HCT116 (cell line): ENCODE results near the gene KCND1. TPM values are rescaled to one million over a fixed set of nuclear protein-coding genes. Genes with fewer than 3 reads are reported as not detected.
"Not testable (repeated sequence)": the region's sequence is repeated elsewhere in the genome, so short reads cannot be mapped to it uniquely, and the experiment has no call there.

ENCODE experiments used
- ATAC-seq: fragments of 200-7000 bp; cut with Tn5 transposase; 2 replicates; pipeline ENCODE4 v1.9.1; 2020; ENCODE audit warnings: mild to moderate bottlenecking, moderate library complexity
- BruUV-seq: library from RNA; stranded (reverse); fragments of 400-500 nt; replicated peaks from 2 replicates; lab custom pipeline; 2021; lab: Mats Ljungman, UMichigan
- CTCF ChIA-PET: fragments of 300-600 bp; sonication (Branson Sonifier 250); formaldehyde crosslinking; loops from one replicate; lab custom pipeline; 2021; ENCODE audit warnings: antibody characterized with exemption; lab: Charles Lee
- POLR2A ChIA-PET: fragments of 300-600, 350-600 bp; sonication (Branson Sonifier 250); formaldehyde crosslinking; loops from one replicate; lab custom pipeline; 2021; ENCODE audit warnings: antibody characterized with exemption; lab: Charles Lee
- RAD21 ChIA-PET, 2 experiments: fragments of 300-600 bp; sonication (Branson Sonifier 250); formaldehyde crosslinking; loops; one replicate each; lab custom pipeline; 2023; ENCODE audit warnings: low total read pairs in 2 of 2; ENCODE audit not compliant: uncharacterized antibody in 2 of 2, unreplicated experiment in 2 of 2, low non-redundant PET in 1 of 2; lab: Charles Lee
- DNase-seq: peaks from one replicate; pipeline ENCODE4 v3.0.0-alpha.2; 2010; ENCODE audit warnings: low read depth, low spot score
- H2AFZ ChIP-seq: fragments of 200-600 bp; shearing (Covaris generic), sonication (generic); 2 replicates; pipeline ENCODE4 v1.6.1; 2017; ENCODE audit warnings: low read depth, mixed run types, mixed read lengths, antibody characterized with exemption, low read length; ENCODE audit not compliant: poor library complexity, severe bottlenecking
- H3K27ac ChIP-seq: 2 replicates; pipeline ENCODE4 v1.5.1; 2012; ENCODE audit warnings: low read depth, low read length
- H3K27me3 ChIP-seq: fragments of 200-600 bp; sonication (generic); 2 replicates; pipeline ENCODE4 v1.6.1; 2016; ENCODE audit warnings: mixed run types, low read length, mixed read lengths; ENCODE audit not compliant: insufficient read depth
- H3K36me3 ChIP-seq, 2 experiments: fragments of 200-500 bp in 1 of 2; fragments of 200-600 bp in 1 of 2; sonication (Bioruptor generic) in 1 of 2; sonication (generic) in 1 of 2; 2 replicates each; pipeline versions ENCODE4 v1.5.1 to v1.6.1; 2014 to 2016; ENCODE audit warnings: low read length in 2 of 2, inconsistent platforms in 1 of 2, mixed read lengths in 1 of 2, mixed run types in 1 of 2; ENCODE audit not compliant: insufficient read depth in 2 of 2, control insufficient read depth in 1 of 2
- H3K4me1 ChIP-seq, 2 experiments: fragments of 200-600 bp in 1 of 2; sonication (generic) in 1 of 2; 2 replicates each; pipeline versions ENCODE4 v1.5.1 to v1.6.1; 2012 to 2017; ENCODE audit warnings: low read length in 2 of 2, inconsistent platforms in 1 of 2, mild to moderate bottlenecking in 1 of 2, mixed read lengths in 1 of 2, mixed run types in 1 of 2, moderate library complexity in 1 of 2; ENCODE audit not compliant: insufficient read depth in 2 of 2, control insufficient read depth in 1 of 2
- H3K4me2 ChIP-seq: fragments of 200-600 bp; sonication (generic); 2 replicates; pipeline ENCODE4 v1.6.1; 2017; ENCODE audit warnings: mixed run types, low read length, mixed read lengths
- H3K4me3 ChIP-seq, 2 experiments: fragments of 200-600 bp in 1 of 2; sonication (generic) in 1 of 2; replicated peaks in 1 of 2; 2 replicates each; pipeline ENCODE4 v1.5.1; 2011 to 2016; ENCODE audit warnings: low read length in 2 of 2, control low read depth in 1 of 2, low read depth in 1 of 2, mild to moderate bottlenecking in 1 of 2, mixed read lengths in 1 of 2, mixed run types in 1 of 2
- H3K79me2 ChIP-seq: fragments of 200-600 bp; sonication (generic); 2 replicates; pipeline ENCODE4 v1.6.1; 2017; ENCODE audit warnings: mild to moderate bottlenecking, mixed run types, low read length, moderate library complexity, mixed read lengths; ENCODE audit not compliant: insufficient read depth
- H3K9ac ChIP-seq: fragments of 200-600 bp; sonication (generic); 2 replicates; pipeline ENCODE4 v1.6.1; 2016; ENCODE audit warnings: low read length, mixed read lengths
- H3K9me2 ChIP-seq: fragments of 200-600 bp; sonication (generic), shearing (Covaris generic); 2 replicates; pipeline ENCODE4 v1.6.1; 2017; ENCODE audit warnings: mixed run types, mild to moderate bottlenecking, moderate library complexity; ENCODE audit not compliant: insufficient read depth
- H3K9me3 ChIP-seq, 2 experiments: fragments of 200-500 bp in 1 of 2; fragments of 200-600 bp in 1 of 2; sonication (Bioruptor generic) in 1 of 2; sonication (generic) in 1 of 2; 2 replicates each; pipeline ENCODE4 v1.6.1; 2014 to 2017; ENCODE audit warnings: low read length in 2 of 2, mixed read lengths in 2 of 2, inconsistent platforms in 1 of 2, low read depth in 1 of 2, mild to moderate bottlenecking in 1 of 2, mixed run types in 1 of 2, moderate library complexity in 1 of 2; ENCODE audit not compliant: control insufficient read depth in 1 of 2, insufficient read depth in 1 of 2
- H4K20me1 ChIP-seq: fragments of 200-600 bp; sonication (generic), shearing (Covaris generic); 2 replicates; pipeline ENCODE4 v1.6.1; 2017; ENCODE audit warnings: mixed run types, mild to moderate bottlenecking, moderate library complexity; ENCODE audit not compliant: insufficient read depth
- EGR1 ChIP-seq: IDR thresholded peaks from 2 replicates; pipeline ENCODE4 v1.6.1; 2012; ENCODE audit warnings: low read depth
- POLR2AphosphoS5 ChIP-seq: IDR thresholded peaks from 2 replicates; pipeline ENCODE4 v1.6.1; 2011; ENCODE audit warnings: mild to moderate bottlenecking, low read depth, low read length, moderate library complexity
- RAD21 ChIP-seq: IDR thresholded peaks from 2 replicates; pipeline ENCODE4 v1.6.1; 2012; ENCODE audit warnings: low read depth, mild to moderate bottlenecking
- SP1 ChIP-seq: IDR thresholded peaks from 2 replicates; pipeline ENCODE4 v1.6.1; 2012; ENCODE audit warnings: low read depth
- YY1 ChIP-seq: IDR thresholded peaks from 2 replicates; pipeline ENCODE4 v1.6.1; 2011; ENCODE audit warnings: low read length, low read depth, moderate library complexity, mild to moderate bottlenecking; ENCODE audit not compliant: insufficient replicate concordance; ENCODE audit errors: extremely low read depth
- ZBTB33 ChIP-seq: IDR thresholded peaks from 2 replicates; pipeline ENCODE4 v1.6.1; 2011; ENCODE audit warnings: mild to moderate bottlenecking, low read length, moderate library complexity; ENCODE audit not compliant: insufficient replicate concordance; ENCODE audit errors: extremely low read depth
- ZFX ChIP-seq: fragments of 450-650 bp; IDR thresholded peaks from 2 replicates; pipeline ENCODE4 v1.6.1; 2017
- intact Hi-C: fragments of 100-400 bp; cut with micrococcal nuclease; formaldehyde crosslinking; loops from 2 replicates; pipeline ENCODE4 v1.10.0; 2022
- total RNA-seq: library from RNA; stranded (reverse); gene quantifications from one replicate; pipeline ENCODE4 v1.2.1, GENCODE V29; 2021; ENCODE audit not compliant: unreplicated experiment

The KCND1 gene
- total RNA-seq, 1 experiment from 2014 or later = 5.5 TPM

GRCh38 chrX:48983081-48983480 is 11.4 kb upstream of the KCND1 start:
- Histone ChIP-seq H4K20me1 (no peaks in the 10 kb centered on the region), H3K4me3 (no peak overlapping the region), H2AFZ (no peak overlapping the region), H3K4me1 (no peaks in the 10 kb centered on the region), H3K4me2 (no peak overlapping the region), H3K27ac (no peak overlapping the region), H3K27me3 (no peaks in the 10 kb centered on the region), H3K9me3 (no peaks in the 10 kb centered on the region), H3K9me2 (no peaks in the 10 kb centered on the region), H3K36me3 (peaks cover 0 to 7% of the 10 kb centered on the region in 2 experiments; a peak in 1 of 4 replicates), H3K79me2 (no peaks in the 10 kb centered on the region), H3K9ac (no peak overlapping the region)
- ChIA-PET CTCF (no interaction called here), POLR2A (no interaction called here), RAD21 (no interaction called here)
- BruUV-seq = no TSS peak
- no peak for ATAC-seq
- TF ChIP-seq YY1 (no peak), ZFX (no peak), ZBTB33 (no peak), EGR1 (no peak), RAD21 (no peak), POLR2AphosphoS5 (no peak)
- DNase-seq = no peak
- intact Hi-C loops = no loop called here

- Histone ChIP-seq H3K4me3 (no peak overlapping the region), H3K9me2 (no peaks in the 10 kb centered on the region), H3K4me1 (no peaks in the 10 kb centered on the region), H3K27ac (no peak overlapping the region), H3K9me3 (no peaks in the 10 kb centered on the region), H3K79me2 (no peaks in the 10 kb centered on the region), H2AFZ (no peak overlapping the region), H3K36me3 (peaks cover 0 to 9% of the 10 kb centered on the region in 2 experiments; a peak in 1 of 4 replicates), H4K20me1 (no peaks in the 10 kb centered on the region), H3K4me2 (no peak overlapping the region), H3K27me3 (no peaks in the 10 kb centered on the region), H3K9ac (no peak overlapping the region)
- BruUV-seq = no TSS peak
- ChIA-PET CTCF (no interaction called here), POLR2A (no interaction called here), RAD21 (no interaction called here)
- ATAC-seq = no peak
- intact Hi-C loops = no loop called here
- no peak for DNase-seq
- TF ChIP-seq SP1 = no peak
Measured at GRCh38 chrX:48981178-48981577, 9.5 kb upstream of the KCND1 start.

- H3K79me2 ChIP-seq, H3K9me3 ChIP-seq, POLR2A ChIA-PET, intact Hi-C loops, RAD21 ChIA-PET, BruUV-seq, H3K36me3 ChIP-seq, H3K9me2 ChIP-seq, CTCF ChIA-PET, DNase-seq, H2AFZ ChIP-seq, H3K4me3 ChIP-seq, H3K27ac ChIP-seq, H3K4me2 ChIP-seq, H3K4me1 ChIP-seq, H4K20me1 ChIP-seq, H3K27me3 ChIP-seq, ATAC-seq, H3K9ac ChIP-seq: not testable (repeated sequence)
Measured at GRCh38 chrX:48980341-48980740, 8.7 kb upstream of the KCND1 start.
